Brain microvascular endothelial cell (primary cell): ENCODE data around the gene CAPNS2.

ENCODE experiments used
- DNase-seq: peaks from one replicate; pipeline ENCODE4 v3.0.0-alpha.2; 2020
- H3K27ac ChIP-seq: fragments of 250-450 bp; sonication (Bioruptor Pico); 2 replicates; pipeline ENCODE4 v1.5.1; 2020; ENCODE audit warnings: mild to moderate bottlenecking, moderate library complexity
- H3K27me3 ChIP-seq: fragments of 250-450 bp; sonication (Bioruptor Pico); replicated peaks from 2 replicates; pipeline ENCODE4 v1.5.1; 2020; ENCODE audit warnings: mild to moderate bottlenecking
- H3K36me3 ChIP-seq: fragments of 250-450 bp; sonication (Bioruptor Pico); replicated peaks from 2 replicates; pipeline ENCODE4 v1.5.1; 2020; ENCODE audit warnings: mild to moderate bottlenecking
- H3K4me3 ChIP-seq: 2 replicates; pipeline ENCODE4 v1.5.1; 2011; ENCODE audit warnings: low read depth, mild to moderate bottlenecking, control low read depth, low read length, moderate library complexity
- CTCF ChIP-seq: IDR thresholded peaks from 2 replicates; pipeline ENCODE4 v1.5.1; 2011; ENCODE audit warnings: low read depth, mild to moderate bottlenecking, moderate library complexity, low read length, control low read depth, inconsistent platforms; ENCODE audit errors: missing control alignments
- in situ Hi-C: cut with HindIII; loops from 2 replicates; pipeline ENCODE4 v1.10.0; 2017; ENCODE audit warnings: low sequenced_read_pairs, low pct_ligation_motif_present

Gene CAPNS2

GRCh38 chr16:55566432-55567175 is at the start of gene CAPNS2:
TSS of gene CAPNS2 (plus strand) at chr16:55566684. CDS start at chr16:55566757, 73 bp downstream.
- H3K36me3 ChIP-seq, result no peaks in the 10 kb centered on the region
- H3K4me3 ChIP-seq, result no peak within 1 kb of the TSS
- DNase-seq, result no peak
- H3K27me3 ChIP-seq, result no peaks in the 10 kb centered on the region
- TF ChIP-seq CTCF, result no peak
- H3K27ac ChIP-seq, result no peak within 1 kb of the TSS
- in situ Hi-C loops, result no loop called here

GRCh38 chr16:55521792-55522191 is 44.7 kb upstream of the CAPNS2 start:
- no peak overlapping the region for H3K4me3 ChIP-seq
- H3K27ac ChIP-seq, result no peak overlapping the region
- H3K27me3 ChIP-seq, result no peaks in the 10 kb centered on the region
- in situ Hi-C loops, result no loop called here
- TF ChIP-seq CTCF, result no peak
- H3K36me3 ChIP-seq, result no peaks in the 10 kb centered on the region
- no peak for DNase-seq

- Histone ChIP-seq H3K27me3 (no peaks in the 10 kb centered on the region), H3K36me3 (no peaks in the 10 kb centered on the region), H3K27ac (no peak overlapping the region), H3K4me3 (no peak overlapping the region)
- TF ChIP-seq CTCF, result no peak
- in situ Hi-C loops, result no loop called here
- DNase-seq, result no peak
Measured at GRCh38 chr16:55526441-55526840, 40.0 kb upstream of the CAPNS2 start.

GRCh38 chr16:55527885-55528284 is 38.6 kb upstream of the CAPNS2 start:
- no peak for TF ChIP-seq CTCF
- H3K36me3 ChIP-seq, result no peaks in the 10 kb centered on the region
- H3K4me3 ChIP-seq, result no peak overlapping the region
- in situ Hi-C loops, result no loop called here
- H3K27me3 ChIP-seq, result no peaks in the 10 kb centered on the region
- H3K27ac ChIP-seq, result no peak overlapping the region
- DNase-seq, result no peak

- Histone ChIP-seq H3K27me3 (no peaks in the 10 kb centered on the region), H3K4me3 (no peak overlapping the region), H3K27ac (no peak overlapping the region), H3K36me3 (no peaks in the 10 kb centered on the region)
- TF ChIP-seq CTCF, result no peak
- no peak for DNase-seq
- in situ Hi-C loops, result no loop called here
Measured at GRCh38 chr16:55529018-55529417, 37.5 kb upstream of the CAPNS2 start.
